Left ventricle myocardium inferior (tissue), 1 donor: ENCODE results near the gene CDK13. TPM values are rescaled to one million over a fixed set of nuclear protein-coding genes. Genes with fewer than 3 reads are reported as not detected.
"Not testable (repeated sequence)": the region's sequence is repeated elsewhere in the genome, so short reads cannot be mapped to it uniquely, and the experiment has no call there.

ENCODE experiments used
- DNase-seq: peaks from one replicate; pipeline ENCODE4 v3.0.0-alpha.2; 2020
- H3K27ac ChIP-seq: fragments of 200-600 bp; replicated peaks from 2 replicates; pipeline ENCODE4 v1.8.0; 2021
- H3K27me3 ChIP-seq: fragments of 200-600 bp; 2 replicates; pipeline ENCODE4 v1.8.0; 2021; ENCODE audit warnings: low read depth
- H3K36me3 ChIP-seq: fragments of 200-600 bp; 2 replicates; pipeline ENCODE4 v1.8.0; 2021
- H3K4me1 ChIP-seq: fragments of 200-600 bp; 2 replicates; pipeline ENCODE4 v1.8.0; 2021
- H3K4me3 ChIP-seq: fragments of 200-600 bp; 2 replicates; pipeline ENCODE4 v1.8.0; 2021; ENCODE audit warnings: mild to moderate bottlenecking, moderate library complexity
- H3K9me3 ChIP-seq: fragments of 200-600 bp; replicated peaks from 2 replicates; pipeline ENCODE4 v1.8.0; 2021
- CTCF ChIP-seq: fragments of 200-600 bp; IDR thresholded peaks from 2 replicates; pipeline ENCODE4 v1.8.0; 2021; ENCODE audit warnings: antibody characterized with exemption, mild to moderate bottlenecking, borderline replicate concordance
- intact Hi-C: fragments of 100-400 bp; cut with micrococcal nuclease; formaldehyde crosslinking; loops from one replicate; pipeline ENCODE4 v1.11.0; 2022
- total RNA-seq: library from RNA; stranded (reverse); fragmentation: NEBNext Ultra II Directional; extraction: Animal tissue kit (Norgen Biotek cat#: 25700); gene quantifications from one replicate; pipeline ENCODE4 v1.2.1, GENCODE V29; 2021
- donor health status: DM: no; HTN: yes; CAD: no; lungs with severe emphysema.

The CDK13 gene
- total RNA-seq, 1 donor from 2014 or later = 22.7 TPM

GRCh38 chr7:39910108-39910869 is 39.8 kb upstream of the CDK13 start:
- H3K36me3 ChIP-seq = peaks cover 4% of the 10 kb centered on the region
- H3K4me3 ChIP-seq = no peak overlapping the region
- no peak overlapping the region for H3K27ac ChIP-seq
- DNase-seq = no peak
- intact Hi-C loops = no loop called here
- H3K9me3 ChIP-seq = peaks cover 27% of the 10 kb centered on the region
- H3K27me3 ChIP-seq = no peaks in the 10 kb centered on the region
- H3K4me1 ChIP-seq = no peaks in the 10 kb centered on the region
- TF ChIP-seq CTCF = no peak

- TF ChIP-seq CTCF = no peak
- no peak for DNase-seq
These were observed 38.9 kb upstream of the CDK13 start for GRCh38 chr7:39911167-39911566.

GRCh38 chr7:39915847-39916246 is 34.2 kb upstream of the CDK13 start:
- H3K27me3 ChIP-seq, intact Hi-C loops, H3K27ac ChIP-seq: not testable (repeated sequence)

More at GRCh38 chr7:39911167-39911566, 38.9 kb upstream of the CDK13 start:
- Histone ChIP-seq H3K27ac (no peak overlapping the region), H3K36me3 (peaks cover 4% of the 10 kb centered on the region), H3K4me3 (no peak overlapping the region), H3K27me3 (no peaks in the 10 kb centered on the region), H3K4me1 (no peaks in the 10 kb centered on the region), H3K9me3 (peaks cover 27% of the 10 kb centered on the region)
- intact Hi-C loops = no loop called here

GRCh38 chr7:39919646-39920045 is 30.4 kb upstream of the CDK13 start:
- intact Hi-C loops = no loop called here
- no peak for TF ChIP-seq CTCF
- Histone ChIP-seq H3K4me3 (no peak overlapping the region), H3K9me3 (no peaks in the 10 kb centered on the region), H3K27me3 (no peaks in the 10 kb centered on the region), H3K4me1 (no peaks in the 10 kb centered on the region), H3K36me3 (no peaks in the 10 kb centered on the region), H3K27ac (no peak overlapping the region)
- DNase-seq = no peak

More at GRCh38 chr7:39915847-39916246, 34.2 kb upstream of the CDK13 start:
- H3K4me3 ChIP-seq, H3K36me3 ChIP-seq, H3K4me1 ChIP-seq, DNase-seq, H3K9me3 ChIP-seq: not testable (repeated sequence)

GRCh38 chr7:39921506-39922175 is 28.4 kb upstream of the CDK13 start:
- H3K9me3 ChIP-seq = no peaks in the 10 kb centered on the region
- no peak overlapping the region for H3K27ac ChIP-seq
- no peak overlapping the region for H3K4me3 ChIP-seq
- TF ChIP-seq CTCF = no peak
- intact Hi-C loops = no loop called here
- H3K27me3 ChIP-seq = no peaks in the 10 kb centered on the region
- DNase-seq = no peak
- H3K4me1 ChIP-seq = no peaks in the 10 kb centered on the region
- no peaks in the 10 kb centered on the region for H3K36me3 ChIP-seq

GRCh38 chr7:39922580-39922979 is 27.5 kb upstream of the CDK13 start:
- no peaks in the 10 kb centered on the region for H3K9me3 ChIP-seq
- DNase-seq = no peak
- H3K27me3 ChIP-seq = no peaks in the 10 kb centered on the region
- no peak overlapping the region for H3K4me3 ChIP-seq
- no peak overlapping the region for H3K27ac ChIP-seq
- no peaks in the 10 kb centered on the region for H3K36me3 ChIP-seq
- TF ChIP-seq CTCF = no peak
- intact Hi-C loops = no loop called here
- H3K4me1 ChIP-seq = no peaks in the 10 kb centered on the region
